Epithelial cell of proximal tubule (primary cell): ENCODE results near the gene CACNA2D1. TPM values are rescaled to one million over a fixed set of nuclear protein-coding genes. Genes with fewer than 3 reads are reported as not detected.

Experiments
- DNase-seq: peaks from one replicate; pipeline ENCODE4 v3.0.0-alpha.2; 2011; ENCODE audit warnings: low read depth
- H3K4me3 ChIP-seq: 2 replicates; pipeline ENCODE4 v1.5.1; 2011; ENCODE audit warnings: low read depth, mild to moderate bottlenecking, low read length
- CTCF ChIP-seq: conservative IDR thresholded peaks from 2 replicates; pipeline ENCODE4 v1.5.1; 2012; ENCODE audit warnings: low read depth, mild to moderate bottlenecking, low read length
- total RNA-seq: library from RNA; depleted of rRNA; stranded (reverse); fragments of >200 nt; gene quantifications from 2 replicates; pipeline ENCODE4 v1.2.3, GENCODE V29; 2015

The CACNA2D1 gene
- total RNA-seq, 1 donor from 2014 or later = 6.1 TPM

GRCh38 chr7:81986723-81987470, 456.7 kb downstream of the CACNA2D1 start:
- no peak overlapping the region for H3K4me3 ChIP-seq
- TF ChIP-seq CTCF = no peak
- DNase-seq = no peak

- TF ChIP-seq CTCF = no peak
- H3K4me3 ChIP-seq = no peak overlapping the region
- no peak for DNase-seq
Measured at GRCh38 chr7:81983406-81983805, 460.2 kb downstream of the CACNA2D1 start.

GRCh38 chr7:81973117-81973516, 470.5 kb downstream of the CACNA2D1 start:
- DNase-seq = no peak
- no peak for TF ChIP-seq CTCF
- no peak overlapping the region for H3K4me3 ChIP-seq

- DNase-seq = no peak
- TF ChIP-seq CTCF = no peak
- H3K4me3 ChIP-seq = no peak overlapping the region
Measured at GRCh38 chr7:81960026-81960425, 483.6 kb downstream of the CACNA2D1 start.

- DNase-seq = no peak
- TF ChIP-seq CTCF = no peak
- H3K4me3 ChIP-seq = no peak overlapping the region
Measured at GRCh38 chr7:81957517-81957916, 486.1 kb downstream of the CACNA2D1 start.

- no peak for DNase-seq
- TF ChIP-seq CTCF = peak; percentile 70
- no peak overlapping the region for H3K4me3 ChIP-seq
Measured at GRCh38 chr7:81956520-81956919, 487.1 kb downstream of the CACNA2D1 start.

GRCh38 chr7:81949306-81949705, 494.3 kb downstream of the CACNA2D1 start:
- no peak for DNase-seq
- no peak for TF ChIP-seq CTCF
- H3K4me3 ChIP-seq = no peak overlapping the region
